ENCODE results near the gene SLC6A4. TPM values are rescaled to one million over a fixed set of nuclear protein-coding genes. Genes with fewer than 3 reads are reported as not detected.

Gene SLC6A4
- total RNA-seq, 1 donor from 2014 or later = 72.9 TPM

GRCh38 chr17:30219833-30220232 lies 15.7 kb downstream of the SLC6A4 start:
- no peak overlapping the region for H3K27ac ChIP-seq
- intact Hi-C loops (cut with DNase I) = no loop called here

DNA sequence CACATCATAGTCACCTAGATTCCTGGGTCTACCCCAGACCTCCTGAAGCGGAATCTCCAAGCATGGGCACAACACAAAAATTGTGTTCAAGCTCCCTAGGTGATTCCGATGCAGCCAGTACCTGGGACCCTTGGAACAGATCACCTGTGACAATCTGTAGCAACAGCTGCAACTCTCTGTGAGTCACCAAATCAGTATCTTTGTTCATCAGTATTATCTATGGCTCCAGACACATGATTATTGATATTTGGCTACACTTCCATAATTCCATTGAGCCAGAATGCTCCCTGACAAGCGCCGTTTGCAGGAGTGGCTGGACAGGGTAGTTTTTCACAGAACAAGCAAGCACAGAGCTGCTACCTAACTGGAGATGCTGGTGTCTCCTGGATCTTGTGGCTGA lies 16.2 kb downstream of the SLC6A4 start:
- Histone ChIP-seq H3K36me3 (no peaks in the 10 kb centered on the region), H3K4me1 (no peaks in the 10 kb centered on the region), H3K27me3 (no peaks in the 10 kb centered on the region), H3K9me3 (no peaks in the 10 kb centered on the region), H3K4me3 (no peak overlapping the region), H3K27ac (no peak overlapping the region)
- TF ChIP-seq CTCF (IDR thresholded peaks at IDR 0.05) = no peak
- ATAC-seq (no peak), DNase-seq (no peak)
- intact Hi-C loops (cut with DNase I) = no loop called here

More at GRCh38 chr17:30219833-30220232, 15.7 kb downstream of the SLC6A4 start:
- Histone ChIP-seq H3K4me1 (no peaks in the 10 kb centered on the region), H3K4me3 (no peak overlapping the region), H3K9me3 (no peaks in the 10 kb centered on the region), H3K36me3 (no peaks in the 10 kb centered on the region), H3K27me3 (no peaks in the 10 kb centered on the region)
- no peak for TF ChIP-seq CTCF (IDR thresholded peaks at IDR 0.05)
- ATAC-seq (no peak), DNase-seq (no peak)

DNA sequence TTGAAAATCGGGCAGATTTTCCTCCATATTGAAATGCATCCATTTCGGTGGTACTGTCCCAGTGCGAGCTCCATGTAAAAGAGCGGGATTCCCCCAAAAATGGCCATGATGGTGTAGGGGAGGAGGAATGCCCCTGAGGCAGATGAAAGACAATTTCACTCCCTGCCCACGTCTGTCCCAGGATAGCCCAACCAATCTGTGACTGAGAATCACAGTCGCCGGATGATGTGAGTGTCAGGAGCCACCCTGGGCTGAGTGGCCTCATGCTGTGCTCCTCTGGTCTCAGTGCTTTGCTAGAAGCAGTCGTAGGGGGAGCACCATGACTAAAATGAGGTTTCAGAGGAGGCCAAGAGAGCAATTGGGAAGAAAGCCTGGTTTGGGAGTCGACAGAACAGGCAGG lies 16.7 kb downstream of the SLC6A4 start:
- ATAC-seq = no peak
- intact Hi-C loops (cut with DNase I) = no loop called here

GRCh38 chr17:30217746-30218245 lies 17.7 kb downstream of the SLC6A4 start:
- Histone ChIP-seq H3K27ac (no peak overlapping the region), H3K36me3 (no peaks in the 10 kb centered on the region), H3K9me3 (no peaks in the 10 kb centered on the region), H3K4me3 (no peak overlapping the region), H3K4me1 (no peaks in the 10 kb centered on the region), H3K27me3 (no peaks in the 10 kb centered on the region)
- no peak for ATAC-seq
- no peak for TF ChIP-seq CTCF (IDR thresholded peaks at IDR 0.05)
- intact Hi-C loops (cut with DNase I) = no loop called here
- DNase-seq = no peak

More for the DNA sequence above, 16.7 kb downstream of the SLC6A4 start:
- Histone ChIP-seq H3K36me3 (no peaks in the 10 kb centered on the region), H3K4me3 (no peak overlapping the region), H3K27me3 (no peaks in the 10 kb centered on the region), H3K9me3 (no peaks in the 10 kb centered on the region), H3K27ac (no peak overlapping the region), H3K4me1 (no peaks in the 10 kb centered on the region)
- no peak for DNase-seq
- TF ChIP-seq CTCF (IDR thresholded peaks at IDR 0.05) = no peak

DNA sequence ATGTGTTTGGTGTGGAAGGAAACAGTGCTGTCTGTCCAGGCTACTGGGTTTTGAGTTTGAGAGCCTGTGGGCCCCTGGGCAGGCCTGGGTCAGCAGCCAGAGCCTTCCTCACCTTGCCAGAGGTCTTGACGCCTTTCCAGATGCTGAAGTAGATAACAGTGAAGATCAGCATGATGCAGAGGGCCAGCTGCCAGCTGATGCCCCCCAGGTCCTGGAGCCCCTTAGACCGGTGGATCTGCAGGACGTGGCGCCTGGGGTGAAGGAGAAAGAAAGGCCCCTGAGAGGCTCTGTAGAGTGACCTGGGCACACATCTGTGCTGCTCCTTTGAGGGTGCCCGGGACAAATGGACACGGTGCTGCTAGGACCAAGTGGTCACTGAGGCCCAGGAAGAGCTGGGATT lies 18.4 kb downstream of the SLC6A4 start:
- intact Hi-C loops (cut with DNase I) = no loop called here
- no peaks in the 10 kb centered on the region for H3K27me3 ChIP-seq
- H3K9me3 ChIP-seq = no peaks in the 10 kb centered on the region
- no peaks in the 10 kb centered on the region for H3K4me1 ChIP-seq
- H3K4me3 ChIP-seq = no peak overlapping the region
- H3K36me3 ChIP-seq = no peaks in the 10 kb centered on the region
- no peak overlapping the region for H3K27ac ChIP-seq
- no peak for DNase-seq
- TF ChIP-seq CTCF (IDR thresholded peaks at IDR 0.05) = no peak
- ATAC-seq = no peak

DNA sequence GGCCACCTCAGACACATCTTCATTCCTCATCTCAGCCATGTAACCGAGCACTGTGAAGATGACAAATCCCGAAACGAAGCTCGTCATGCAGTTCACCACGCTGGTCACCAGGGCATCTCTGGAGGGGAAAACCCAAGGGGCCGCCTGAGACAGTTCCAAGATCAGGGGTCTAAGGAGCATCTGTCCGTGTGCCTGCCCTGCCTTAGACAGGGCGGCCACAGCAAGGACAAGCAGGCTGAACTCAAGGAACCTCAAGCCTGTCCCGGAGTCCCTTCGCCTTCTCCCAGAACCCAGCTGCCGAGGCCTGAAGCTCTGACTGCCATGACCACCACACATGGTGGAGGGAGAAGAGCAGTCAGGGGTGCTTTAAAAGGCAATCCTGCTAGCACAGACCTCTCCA lies 22.7 kb downstream of the SLC6A4 start:
- no peak for TF ChIP-seq CTCF (IDR thresholded peaks at IDR 0.05)
- H3K27ac ChIP-seq = no peak overlapping the region
- H3K36me3 ChIP-seq = no peaks in the 10 kb centered on the region
- H3K4me3 ChIP-seq = no peak overlapping the region
- H3K9me3 ChIP-seq = no peaks in the 10 kb centered on the region
- no peak for DNase-seq
- H3K27me3 ChIP-seq = no peaks in the 10 kb centered on the region
- no peak for ATAC-seq
- intact Hi-C loops (cut with DNase I) = no loop called here
- no peaks in the 10 kb centered on the region for H3K4me1 ChIP-seq
